ENCODE measurements around the gene CD101. TPM values are rescaled to one million over a fixed set of nuclear protein-coding genes. Genes with fewer than 3 reads are reported as not detected.

Gene CD101
- total RNA-seq, 1 experiment from 2014 or later = 1.8 TPM

DNA sequence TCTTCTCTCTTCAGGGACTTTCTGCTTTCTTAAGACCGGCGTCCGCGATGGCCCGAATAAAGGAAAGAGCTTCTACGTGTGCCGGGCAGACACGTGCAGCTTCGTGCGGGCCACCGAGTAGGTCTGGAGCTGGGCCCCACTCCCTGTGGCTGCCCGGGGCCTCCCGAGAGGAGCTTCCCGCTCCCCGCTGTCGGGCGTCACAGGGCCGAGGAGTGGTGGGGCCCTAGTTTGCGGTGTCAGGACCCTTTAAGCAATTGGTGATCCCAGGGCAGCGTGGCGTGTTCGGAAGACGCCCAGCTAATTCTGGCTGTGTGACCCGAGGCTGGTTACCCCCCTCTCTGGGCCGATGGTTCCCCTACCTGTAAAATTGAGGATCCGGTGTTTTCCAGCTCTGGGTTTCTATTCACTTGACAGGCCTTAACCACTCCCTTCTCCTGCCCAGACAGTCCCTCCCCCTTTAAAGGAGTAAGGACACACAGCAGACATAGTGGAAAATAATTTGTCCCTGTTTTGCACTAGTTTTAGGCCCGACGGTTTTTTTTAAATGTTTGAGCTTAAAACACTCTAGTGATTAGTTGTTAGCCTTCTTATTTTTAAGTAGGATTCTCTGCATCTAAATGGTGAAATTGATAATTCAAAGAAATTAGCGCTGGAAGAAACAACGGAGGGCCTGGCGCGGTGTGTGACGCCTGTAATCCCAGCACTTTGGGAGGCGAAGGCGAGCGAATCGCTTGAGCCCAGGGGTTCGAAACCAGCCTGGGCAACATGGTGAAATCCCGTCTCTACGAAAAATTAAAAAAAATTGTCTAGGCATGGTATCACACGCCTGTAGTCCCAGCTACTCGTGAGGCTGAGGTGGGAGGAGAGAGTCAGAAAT lies 59.1 kb downstream of the CD101 start:
- Histone ChIP-seq H3K4ac (ENCODE audit: low read depth, low read length) (no peak overlapping the region), H2AK5ac (ENCODE audit: insufficient read length, low read length) (no peak overlapping the region), H2BK15ac (ENCODE audit: low read depth, low read length) (no peak overlapping the region), H3T11ph (ENCODE audit: low read length) (no peak overlapping the region), H3K18ac (ENCODE audit: insufficient read length, low read depth, low read length) (peak overlapping the region; percentile 33), H2BK120ac (ENCODE audit: low read depth, low read length, poor library complexity, severe bottlenecking) (no peak overlapping the region), H3K4me2 (ENCODE audit: insufficient read depth, insufficient read length, low read length) (peak overlapping the region; percentile 72), H2BK12ac (ENCODE audit: insufficient read length, low read depth, low read length) (no peak overlapping the region), H3K27ac (ENCODE audit: insufficient read length, low read depth, low read length) (no peak overlapping the region), H3K9ac (ENCODE audit: extremely low read depth, insufficient read length, low read length) (peak overlapping the region; percentile 76), H3K23ac (ENCODE audit: insufficient read length, low read depth, low read length) (no peak overlapping the region), H2AFZ (ENCODE audit: low read length) (no peak overlapping the region), H4K8ac (replicated peaks; ENCODE audit: insufficient read length, low read depth, low read length) (no peak overlapping the region), H3K56ac (ENCODE audit: insufficient read length, low read depth, low read length) (no peak overlapping the region), H3K4me1 (ENCODE audit: insufficient read depth, low read length) (no peaks in the 10 kb centered on the region), H3K9me3 (ENCODE audit: control insufficient read depth, low read depth, low read length) (no peaks in the 10 kb centered on the region), H3K79me1 (ENCODE audit: insufficient read depth, low read depth, low read length, poor library complexity, severe bottlenecking) (no peaks in the 10 kb centered on the region), H3K27me3 (ENCODE audit: insufficient read depth, low read length) (no peaks in the 10 kb centered on the region), H4K20me1 (ENCODE audit: control insufficient read depth, insufficient read depth, insufficient read length) (no peaks in the 10 kb centered on the region), H2BK5ac (ENCODE audit: insufficient read length, low read length) (no peak overlapping the region), H2BK20ac (ENCODE audit: low read depth, low read length, poor library complexity, severe bottlenecking) (no peak overlapping the region), H3K79me2 (ENCODE audit: insufficient read depth, low read length) (no peaks in the 10 kb centered on the region), H3K23me2 (ENCODE audit: insufficient read length, low read depth, low read length, poor library complexity, severe bottlenecking) (peaks cover 17% of the 10 kb centered on the region), H3K14ac (ENCODE audit: insufficient read depth, low read length) (peak overlapping the region; percentile 52; the same call in 1 of the 2 replicates), H4K91ac (ENCODE audit: insufficient read length, low read depth, low read length) (no peak overlapping the region), H4K5ac (ENCODE audit: insufficient read length, low read depth, low read length) (no peak overlapping the region)
- Mint-ChIP-seq H3K4me3 (no peak overlapping the region), H3K36me3 (ENCODE audit: insufficient read depth in 1 of 3, low read depth in 3 of 3) (peaks cover 10 to 42% (median 34%) of the 10 kb centered on the region in 3 experiments; a peak in 6 of 7 replicates), H3K4me1 (peaks cover 12 to 19% of the 10 kb centered on the region in 2 experiments), H3K9me3 (no peaks in the 10 kb centered on the region), H3K27ac (peak overlapping the region in 1 of 3 experiments; percentile 63; a peak in 2 of 7 replicates), H3K27me3 (ENCODE audit: low read depth) (no peaks in the 10 kb centered on the region)
- DNase-seq = no peak
- TF ChIP-seq, protein P1, sequence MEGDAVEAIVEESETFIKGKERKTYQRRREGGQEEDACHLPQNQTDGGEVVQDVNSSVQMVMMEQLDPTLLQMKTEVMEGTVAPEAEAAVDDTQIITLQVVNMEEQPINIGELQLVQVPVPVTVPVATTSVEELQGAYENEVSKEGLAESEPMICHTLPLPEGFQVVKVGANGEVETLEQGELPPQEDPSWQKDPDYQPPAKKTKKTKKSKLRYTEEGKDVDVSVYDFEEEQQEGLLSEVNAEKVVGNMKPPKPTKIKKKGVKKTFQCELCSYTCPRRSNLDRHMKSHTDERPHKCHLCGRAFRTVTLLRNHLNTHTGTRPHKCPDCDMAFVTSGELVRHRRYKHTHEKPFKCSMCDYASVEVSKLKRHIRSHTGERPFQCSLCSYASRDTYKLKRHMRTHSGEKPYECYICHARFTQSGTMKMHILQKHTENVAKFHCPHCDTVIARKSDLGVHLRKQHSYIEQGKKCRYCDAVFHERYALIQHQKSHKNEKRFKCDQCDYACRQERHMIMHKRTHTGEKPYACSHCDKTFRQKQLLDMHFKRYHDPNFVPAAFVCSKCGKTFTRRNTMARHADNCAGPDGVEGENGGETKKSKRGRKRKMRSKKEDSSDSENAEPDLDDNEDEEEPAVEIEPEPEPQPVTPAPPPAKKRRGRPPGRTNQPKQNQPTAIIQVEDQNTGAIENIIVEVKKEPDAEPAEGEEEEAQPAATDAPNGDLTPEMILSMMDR (conservative IDR thresholded peaks at IDR 0.05) = no peak
- WGBS (ENCODE audit: extremely low coverage, insufficient read length, low lambda C conversion rate) = no CpG with 5 or more reads among the region's 42 CpGs

Measured in H9 (cell line).